GM21786 (cell line): ENCODE data around the gene LRCH1.

Experiments
- ATAC-seq: cut with Tn5 transposase; IDR thresholded peaks from one replicate; pipeline ENCODE4 v1.9.1; 2021; ENCODE audit not compliant: unreplicated experiment

LRCH1 gene

GRCh38 chr13:46612267-46612666 lies 59.3 kb downstream of the LRCH1 start:
- ATAC-seq: no peak

GRCh38 chr13:46613409-46614049 lies 60.6 kb downstream of the LRCH1 start:
- ATAC-seq: no peak

- ATAC-seq: no peak
Measured at GRCh38 chr13:46614582-46614981, 61.6 kb downstream of the LRCH1 start.

- no peak for ATAC-seq
Measured at GRCh38 chr13:46615888-46616531, 63.0 kb downstream of the LRCH1 start.

- no peak for ATAC-seq
Measured at GRCh38 chr13:46617229-46617721, 64.3 kb downstream of the LRCH1 start.

- no peak for ATAC-seq
Measured at GRCh38 chr13:46617885-46618284, 64.9 kb downstream of the LRCH1 start.

GRCh38 chr13:46618694-46619254 lies 65.8 kb downstream of the LRCH1 start:
- no peak for ATAC-seq

GRCh38 chr13:46620029-46620428 lies 67.1 kb downstream of the LRCH1 start:
- ATAC-seq: no peak

GRCh38 chr13:46620471-46620870 lies 67.5 kb downstream of the LRCH1 start:
- ATAC-seq: no peak

GRCh38 chr13:46621133-46621532 lies 68.2 kb downstream of the LRCH1 start:
- ATAC-seq: no peak

GRCh38 chr13:46621792-46622629 lies 69.0 kb downstream of the LRCH1 start:
- ATAC-seq: no peak

- no peak for ATAC-seq
Measured at GRCh38 chr13:46622630-46623256, 69.8 kb downstream of the LRCH1 start.

- ATAC-seq: no peak
Measured at GRCh38 chr13:46624353-46624752, 71.4 kb downstream of the LRCH1 start.

GRCh38 chr13:46624821-46625220 lies 71.9 kb downstream of the LRCH1 start:
- ATAC-seq: no peak

- ATAC-seq: no peak
Measured at GRCh38 chr13:46627462-46627861, 74.5 kb downstream of the LRCH1 start.

GRCh38 chr13:46628622-46629365 lies 75.8 kb downstream of the LRCH1 start:
- ATAC-seq: no peak

GRCh38 chr13:46629811-46630413 lies 76.9 kb downstream of the LRCH1 start:
- no peak for ATAC-seq

- ATAC-seq: no peak
Measured at GRCh38 chr13:46630431-46631178, 77.6 kb downstream of the LRCH1 start.

- ATAC-seq: no peak
Measured at GRCh38 chr13:46631179-46631542, 78.2 kb downstream of the LRCH1 start.
